Adrenal gland (tissue), 12 donors: ENCODE results near the gene TMEM201. TPM values are rescaled to one million over a fixed set of nuclear protein-coding genes. Genes with fewer than 3 reads are reported as not detected.
A peak's percentile ranks its signal among the peaks of the same experiment; 100 is the strongest.

Experiments
- DNase-seq, 7 donors: peaks; one replicate each; pipeline ENCODE4 v3.0.0-alpha.2; 2019 to 2020
- H3K27ac ChIP-seq, 5 donors: fragments of 200-600 bp; sonication (generic) in 4 of 5; 1 replicate in 3 of 5; 2 replicates in 2 of 5; pipeline versions ENCODE4 v1.5.1 to v1.8.0; 2016 to 2020; ENCODE audit warnings: mild to moderate bottlenecking in 1 of 5
- H3K27me3 ChIP-seq: fragments of 200-600 bp; 2 replicates; pipeline ENCODE4 v1.8.0; 2021
- H3K36me3 ChIP-seq, 2 donors: fragments of 200-600 bp; replicated peaks in 1 of 2; 1 replicate in 1 of 2; 2 replicates in 1 of 2; pipeline versions ENCODE4 v1.5.1 to v1.8.0; 2018 to 2022
- H3K4me1 ChIP-seq, 2 donors: fragments of 200-600 bp; replicated peaks in 1 of 2; 1 replicate in 1 of 2; 2 replicates in 1 of 2; pipeline versions ENCODE4 v1.5.1 to v1.8.0; 2018 to 2021
- H3K4me3 ChIP-seq, 4 donors: fragments of 200-600 bp; sonication (generic) in 3 of 4; one replicate each; pipeline ENCODE4 v1.5.1; 2016 to 2018
- H3K9me3 ChIP-seq, 3 donors: fragments of 200-600 bp; sonication (generic) in 1 of 3; replicated peaks in 1 of 3; 1 replicate in 2 of 3; 2 replicates in 1 of 3; pipeline versions ENCODE4 v1.5.1 to v1.8.0; 2016 to 2021
- CTCF ChIP-seq, 6 experiments: fragments of 450-650 bp in 4 of 6; fragments of 200-600 bp in 2 of 6; sonication (generic) in 1 of 6; IDR thresholded peaks; 1 replicate in 5 of 6; 2 replicates in 1 of 6; pipeline versions ENCODE4 v1.5.1 to v1.8.0; 2016 to 2021; ENCODE audit warnings: antibody characterized with exemption in 6 of 6, mild to moderate bottlenecking in 2 of 6, moderate library complexity in 1 of 6
- POLR2A ChIP-seq, 2 donors: fragments of 450-650 bp; IDR thresholded peaks; one replicate each; pipeline ENCODE4 v1.6.1; 2017; ENCODE audit warnings: antibody characterized with exemption in 2 of 2, mild to moderate bottlenecking in 2 of 2, moderate library complexity in 1 of 2
- WGBS, 4 donors: extraction: QIAGEN DNeasy Blood & Tissue Kit in 2 of 4; methylation state at CpG; one replicate each; pipeline versions ENCODE4 v1.1.5 to v1.1.7; 2013 to 2017; 5-methylcytosine and 5-hydroxymethylcytosine counted together
- intact Hi-C, 2 donors: fragments of 100-400 bp; cut with DNase I; formaldehyde crosslinking; loops; one replicate each; pipeline versions ENCODE4 v1.14.1 to v1.15.0; 2022 to 2023
- polyA plus RNA-seq, 3 donors: library from polyadenylated mRNA; stranded (reverse); fragments of 200-250 nt in 2 of 3; fragments of 350-450 nt in 1 of 3; fragmentation: Illumina TruSeq in 1 of 3; extraction: RNeasy Lipid Tissue Mini Kit (QIAGEN cat#74804) in 1 of 3; gene quantifications; one replicate each; pipeline ENCODE4 v1.2.3, GENCODE V29; 2013 to 2014
- total RNA-seq, 9 donors: library from RNA; depleted of rRNA in 4 of 9; stranded (reverse); fragments of >200 nt in 4 of 9; fragments of 120-200 nt in 1 of 9; fragmentation: NEBNext Ultra II Directional in 1 of 9; extraction: Animal tissue kit (Norgen Biotek cat#: 25700) in 1 of 9; gene quantifications; one replicate each; pipeline versions ENCODE4 v1.1.0 to v1.2.4, GENCODE V29; 2013 to 2023
- donor health status: healthy with polysubstance abuse.
- donor health status: Bipolar disorder and iron deficiency.
- donor health status: DM: yes; HTN: yes; CAD: no.
- donor health status: DM: no; HTN: no; CAD: no.
- donor health status: DM: no; HTN: no; CAD: no.
- donor health status: DM: yes; HTN: yes; CAD: no.

The TMEM201 gene
- total and polyA plus RNA-seq, 12 donors, result 2.1 to 12.6 (median 9.5) TPM

DNA sequence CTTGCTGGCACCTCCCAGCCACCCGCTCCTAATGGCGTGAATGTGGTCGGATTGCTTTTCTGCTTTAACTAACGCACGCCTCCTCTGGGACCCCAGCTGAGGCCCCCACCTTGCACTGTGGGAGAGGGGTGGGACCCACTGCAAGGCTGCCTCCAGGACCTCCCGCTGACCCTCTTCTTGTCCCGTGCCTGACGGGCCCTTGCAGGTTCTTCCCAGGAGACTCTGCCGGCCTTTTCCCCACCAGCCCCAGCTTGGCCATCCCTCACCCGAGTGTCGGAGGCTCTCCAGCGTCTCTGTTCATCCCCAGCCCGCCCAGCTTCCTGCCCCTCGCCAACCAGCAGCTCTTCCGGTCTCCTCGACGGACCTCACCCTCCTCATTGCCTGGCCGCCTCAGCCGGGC, 18.6 kb downstream of the TMEM201 start:
- WGBS, 4 donors, result 75 to 79% (median 78%) methylated on average over 19 of the region's 19 CpGs
- Histone ChIP-seq H3K27ac (no peak overlapping the region), H3K4me1 (peaks cover 0 to 11% of the 10 kb centered on the region in 2 donors), H3K4me3 (no peak overlapping the region), H3K36me3 (peaks cover 0 to 9% of the 10 kb centered on the region in 2 donors), H3K9me3 (no peaks in the 10 kb centered on the region), H3K27me3 (no peaks in the 10 kb centered on the region)
- intact Hi-C loops, result no loop called here
- peak in 1 of 7 donors; percentile 17 for DNase-seq
- TF ChIP-seq CTCF (IDR thresholded peaks at IDR 0.05) (no peak), POLR2A (IDR thresholded peaks at IDR 0.05) (no peak)

- H3K36me3 ChIP-seq, result peaks cover 0 to 7% of the 10 kb centered on the region in 2 donors
- DNase-seq, result no peak
- 52 to 60% (median 56%) methylated on average over 2 to 5 of the region's 5 CpGs for WGBS, 4 donors
These were observed 21.3 kb downstream of the TMEM201 start for GRCh38 chr1:9609998-9610397.

DNA sequence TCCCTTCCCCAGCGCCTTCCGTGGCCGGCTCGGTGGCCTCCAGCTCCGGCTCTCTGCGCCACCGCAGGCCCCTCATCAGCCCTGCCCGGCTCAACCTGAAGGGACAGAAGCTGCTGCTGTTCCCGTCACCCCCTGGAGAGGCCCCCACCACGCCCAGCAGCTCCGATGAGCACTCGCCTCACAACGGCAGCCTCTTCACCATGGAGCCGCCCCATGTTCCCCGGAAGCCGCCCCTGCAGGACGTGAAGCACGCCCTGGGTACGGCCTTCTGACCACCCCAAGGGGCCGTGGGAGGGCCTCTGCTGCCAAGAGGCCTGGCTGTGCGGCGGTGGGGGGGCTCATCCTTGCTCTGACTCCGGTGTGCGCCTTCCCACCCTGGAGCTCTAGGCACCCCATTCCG, 21.8 kb downstream of the TMEM201 start:
- no peak overlapping the region for H3K4me3 ChIP-seq
- 91 to 96% (median 92%) methylated on average over 23 to 25 of the region's 25 CpGs for WGBS, 4 donors
- H3K27ac ChIP-seq, result no peak overlapping the region
- TF ChIP-seq POLR2A (IDR thresholded peaks at IDR 0.05) (no peak), CTCF (IDR thresholded peaks at IDR 0.05) (no peak)
- intact Hi-C loops, result no loop called here
- H3K9me3 ChIP-seq, result no peaks in the 10 kb centered on the region
- H3K27me3 ChIP-seq, result no peaks in the 10 kb centered on the region
- H3K36me3 ChIP-seq, result peaks cover 0 to 7% of the 10 kb centered on the region in 2 donors
- peaks cover 0 to 11% of the 10 kb centered on the region in 2 donors for H3K4me1 ChIP-seq
- DNase-seq, result no peak

More at GRCh38 chr1:9609998-9610397, 21.3 kb downstream of the TMEM201 start:
- no peak overlapping the region for H3K27ac ChIP-seq
- peaks cover 0 to 11% of the 10 kb centered on the region in 2 donors for H3K4me1 ChIP-seq
- TF ChIP-seq CTCF (IDR thresholded peaks at IDR 0.05), result no peak
- no peak for TF ChIP-seq POLR2A (IDR thresholded peaks at IDR 0.05)
- H3K27me3 ChIP-seq, result no peaks in the 10 kb centered on the region
- no peaks in the 10 kb centered on the region for H3K9me3 ChIP-seq
- no peak overlapping the region for H3K4me3 ChIP-seq
- intact Hi-C loops, result no loop called here

DNA sequence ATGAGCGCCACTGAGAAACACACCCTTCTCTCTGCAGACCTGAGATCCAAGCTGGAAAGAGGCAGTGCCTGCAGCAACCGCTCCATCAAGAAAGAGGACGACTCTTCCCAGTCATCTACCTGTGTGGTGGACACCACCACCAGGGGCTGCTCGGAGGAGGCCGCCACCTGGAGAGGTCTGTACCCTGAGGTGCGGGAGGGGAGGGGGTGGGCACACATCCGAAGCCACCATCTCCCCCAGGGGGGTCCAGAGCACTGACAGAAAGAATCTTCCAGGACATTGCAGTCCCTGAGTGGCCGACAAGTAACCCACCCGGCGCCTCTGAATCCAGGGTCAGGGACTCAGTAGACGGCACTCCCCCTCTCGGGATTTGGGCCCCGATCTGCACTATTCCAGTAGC, 23.0 kb downstream of the TMEM201 start:
- 85 to 100% (median 89%) methylated on average over 3 to 13 of the region's 13 CpGs for WGBS, 4 donors
- no peaks in the 10 kb centered on the region for H3K9me3 ChIP-seq
- H3K4me1 ChIP-seq, result peaks cover 0 to 6% of the 10 kb centered on the region in 2 donors
- no peak overlapping the region for H3K4me3 ChIP-seq
- TF ChIP-seq POLR2A (IDR thresholded peaks at IDR 0.05) (no peak), CTCF (IDR thresholded peaks at IDR 0.05) (no peak)
- H3K27me3 ChIP-seq, result no peaks in the 10 kb centered on the region
- no peak for DNase-seq
- no peak overlapping the region for H3K27ac ChIP-seq
- H3K36me3 ChIP-seq, result peaks cover 0 to 7% of the 10 kb centered on the region in 2 donors
- intact Hi-C loops, result no loop called here
